Kidney (tissue), 14 donors: ENCODE results near the gene CKB. TPM values are rescaled to one million over a fixed set of nuclear protein-coding genes. Genes with fewer than 3 reads are reported as not detected.

ENCODE experiments used
- DNase-seq, 5 donors: peaks; one replicate each; pipeline ENCODE4 v3.0.0-alpha.2; 2013 to 2020
- FAIRE-seq: peaks from 2 replicates; lab custom pipeline; 2012; peaks lifted over from hg19 to GRCh38; lab: Jason Lieb, UNC
- H3K27ac ChIP-seq, 2 donors: one replicate each; pipeline ENCODE4 v1.7.0; 2013; ENCODE audit warnings: low read depth in 2 of 2, low read length in 2 of 2, inconsistent platforms in 1 of 2
- H3K27me3 ChIP-seq: one replicate; pipeline ENCODE4 v1.7.1; 2013; ENCODE audit warnings: low read length, inconsistent platforms; ENCODE audit not compliant: control insufficient read depth, insufficient read depth
- H3K36me3 ChIP-seq, 3 donors: one replicate each; pipeline versions ENCODE4 v1.7.0 to v1.7.1; 2013; ENCODE audit warnings: low read length in 3 of 3, control low read depth in 1 of 3, inconsistent platforms in 1 of 3; ENCODE audit not compliant: insufficient read depth in 3 of 3, control insufficient read depth in 2 of 3
- H3K4me1 ChIP-seq, 3 donors: one replicate each; pipeline versions ENCODE4 v1.7.0 to v1.7.1; 2013; ENCODE audit warnings: low read length in 3 of 3, inconsistent platforms in 1 of 3, low read depth in 1 of 3; ENCODE audit not compliant: control insufficient read depth in 2 of 3, insufficient read depth in 2 of 3
- H3K4me3 ChIP-seq, 3 donors: one replicate each; pipeline versions ENCODE4 v1.7.0 to v1.8.1; 2013; ENCODE audit warnings: low read length in 3 of 3, control low read depth in 1 of 3, inconsistent platforms in 1 of 3
- H3K9ac ChIP-seq, 3 donors: one replicate each; pipeline versions ENCODE4 v1.7.0 to v1.7.1; 2013; ENCODE audit warnings: low read length in 3 of 3, control low read depth in 1 of 3, inconsistent platforms in 1 of 3
- H3K9me3 ChIP-seq, 3 donors: one replicate each; pipeline versions ENCODE4 v1.7.0 to v1.7.1; 2013; ENCODE audit warnings: low read length in 3 of 3, control low read depth in 1 of 3, inconsistent platforms in 1 of 3; ENCODE audit not compliant: control insufficient read depth in 2 of 3, insufficient read depth in 1 of 3
- intact Hi-C: fragments of 100-400 bp; cut with DNase I; formaldehyde crosslinking; loops from one replicate; pipeline ENCODE4 v1.11.1; 2022
- polyA plus RNA-seq: library from polyadenylated mRNA; stranded (reverse); fragments of 350-450 nt; fragmentation: Illumina TruSeq; extraction: RNeasy Lipid Tissue Mini Kit (QIAGEN cat#74804); gene quantifications from one replicate; pipeline ENCODE4 v1.2.3, GENCODE V29; 2014; ENCODE audit warnings: low read depth, low replicate concordance; ENCODE audit not compliant: insufficient read depth
- total RNA-seq: library from RNA; stranded (reverse); fragmentation: NEBNext Ultra II Directional; extraction: Animal tissue kit (Norgen Biotek cat#: 25700); gene quantifications from one replicate; pipeline ENCODE4 v1.2.1, GENCODE V29; 2021
- TF ChIP-seq, protein P1 (sequence below): IDR thresholded peaks from 3 replicates; pipeline ENCODE4 v1.5.1; 2012; ENCODE audit warnings: mild to moderate bottlenecking, moderate library complexity, borderline replicate concordance; ENCODE audit not compliant: insufficient read depth; ENCODE audit errors: extremely low read depth
- donor health status: control.
- donor health status: control.
- donor health status: control.
- donor health status: control.
- donor health status: control.
- donor health status: DM: yes; HTN: yes; CAD: no.
- donor health status: Normal renal cell carcinoma (clear cell type).

The CKB gene
- total and polyA plus RNA-seq, 2 donors from 2014 or later = 539 to 916 TPM

DNA sequence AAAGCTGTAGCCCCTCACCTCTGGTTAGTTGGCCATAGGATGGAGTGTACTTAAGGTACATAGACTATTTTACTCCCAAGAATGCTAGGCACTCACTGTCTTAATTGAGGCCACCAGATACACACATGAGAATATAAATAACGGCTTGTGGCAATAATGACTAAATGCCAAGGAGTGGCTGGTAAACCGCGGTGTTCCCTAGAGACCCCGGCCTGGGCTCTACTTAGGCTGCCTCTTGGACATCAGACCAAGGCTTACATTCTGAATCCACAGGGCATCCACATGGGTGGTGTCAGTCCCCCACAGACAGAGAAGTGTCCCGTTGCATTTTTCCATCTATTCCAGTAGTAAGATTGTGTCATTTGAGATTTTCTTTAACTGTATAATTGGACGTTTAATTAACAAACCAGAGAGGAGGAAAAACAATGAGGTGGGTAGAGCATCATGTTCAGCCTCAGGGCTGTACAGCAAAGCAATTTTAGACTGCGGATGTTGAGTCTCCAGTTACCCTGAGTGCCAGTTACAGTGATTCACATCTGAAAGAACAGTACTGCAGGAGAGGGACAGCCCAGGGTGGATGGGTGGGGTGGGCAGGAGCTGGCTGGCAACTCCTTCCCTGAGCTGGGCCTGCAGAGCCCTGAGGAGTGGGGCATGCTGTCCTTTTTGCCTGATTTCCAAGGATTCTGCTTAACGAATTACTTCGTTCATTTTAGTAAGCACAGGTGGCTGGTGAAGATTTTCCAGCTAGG is 20.5 kb downstream of the CKB start:
- no peak overlapping the region for H3K27ac ChIP-seq
- H3K4me3 ChIP-seq = no peak overlapping the region
- peaks cover 0 to 46% (median 28%) of the 10 kb centered on the region in 3 donors for H3K36me3 ChIP-seq
- no peak overlapping the region for H3K9ac ChIP-seq
- H3K9me3 ChIP-seq = no peaks in the 10 kb centered on the region
- FAIRE-seq (no peak), DNase-seq (no peak)
- intact Hi-C loops = no loop called here
- H3K27me3 ChIP-seq = no peaks in the 10 kb centered on the region
- H3K4me1 ChIP-seq = peaks cover 0 to 7% (median 5%) of the 10 kb centered on the region in 3 donors
- TF ChIP-seq, protein P1, sequence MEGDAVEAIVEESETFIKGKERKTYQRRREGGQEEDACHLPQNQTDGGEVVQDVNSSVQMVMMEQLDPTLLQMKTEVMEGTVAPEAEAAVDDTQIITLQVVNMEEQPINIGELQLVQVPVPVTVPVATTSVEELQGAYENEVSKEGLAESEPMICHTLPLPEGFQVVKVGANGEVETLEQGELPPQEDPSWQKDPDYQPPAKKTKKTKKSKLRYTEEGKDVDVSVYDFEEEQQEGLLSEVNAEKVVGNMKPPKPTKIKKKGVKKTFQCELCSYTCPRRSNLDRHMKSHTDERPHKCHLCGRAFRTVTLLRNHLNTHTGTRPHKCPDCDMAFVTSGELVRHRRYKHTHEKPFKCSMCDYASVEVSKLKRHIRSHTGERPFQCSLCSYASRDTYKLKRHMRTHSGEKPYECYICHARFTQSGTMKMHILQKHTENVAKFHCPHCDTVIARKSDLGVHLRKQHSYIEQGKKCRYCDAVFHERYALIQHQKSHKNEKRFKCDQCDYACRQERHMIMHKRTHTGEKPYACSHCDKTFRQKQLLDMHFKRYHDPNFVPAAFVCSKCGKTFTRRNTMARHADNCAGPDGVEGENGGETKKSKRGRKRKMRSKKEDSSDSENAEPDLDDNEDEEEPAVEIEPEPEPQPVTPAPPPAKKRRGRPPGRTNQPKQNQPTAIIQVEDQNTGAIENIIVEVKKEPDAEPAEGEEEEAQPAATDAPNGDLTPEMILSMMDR = no peak

GRCh38 chr14:103501041-103501870 is 21.4 kb downstream of the CKB start:
- Histone ChIP-seq H3K4me1 (peaks cover 0 to 7% (median 5%) of the 10 kb centered on the region in 3 donors), H3K9me3 (no peaks in the 10 kb centered on the region), H3K27ac (no peak overlapping the region), H3K27me3 (no peaks in the 10 kb centered on the region), H3K36me3 (peaks cover 0 to 46% (median 28%) of the 10 kb centered on the region in 3 donors), H3K4me3 (no peak overlapping the region), H3K9ac (no peak overlapping the region)
- no peak for FAIRE-seq
- TF ChIP-seq, protein P1 = no peak
- DNase-seq = no peak
- intact Hi-C loops = no loop called here

DNA sequence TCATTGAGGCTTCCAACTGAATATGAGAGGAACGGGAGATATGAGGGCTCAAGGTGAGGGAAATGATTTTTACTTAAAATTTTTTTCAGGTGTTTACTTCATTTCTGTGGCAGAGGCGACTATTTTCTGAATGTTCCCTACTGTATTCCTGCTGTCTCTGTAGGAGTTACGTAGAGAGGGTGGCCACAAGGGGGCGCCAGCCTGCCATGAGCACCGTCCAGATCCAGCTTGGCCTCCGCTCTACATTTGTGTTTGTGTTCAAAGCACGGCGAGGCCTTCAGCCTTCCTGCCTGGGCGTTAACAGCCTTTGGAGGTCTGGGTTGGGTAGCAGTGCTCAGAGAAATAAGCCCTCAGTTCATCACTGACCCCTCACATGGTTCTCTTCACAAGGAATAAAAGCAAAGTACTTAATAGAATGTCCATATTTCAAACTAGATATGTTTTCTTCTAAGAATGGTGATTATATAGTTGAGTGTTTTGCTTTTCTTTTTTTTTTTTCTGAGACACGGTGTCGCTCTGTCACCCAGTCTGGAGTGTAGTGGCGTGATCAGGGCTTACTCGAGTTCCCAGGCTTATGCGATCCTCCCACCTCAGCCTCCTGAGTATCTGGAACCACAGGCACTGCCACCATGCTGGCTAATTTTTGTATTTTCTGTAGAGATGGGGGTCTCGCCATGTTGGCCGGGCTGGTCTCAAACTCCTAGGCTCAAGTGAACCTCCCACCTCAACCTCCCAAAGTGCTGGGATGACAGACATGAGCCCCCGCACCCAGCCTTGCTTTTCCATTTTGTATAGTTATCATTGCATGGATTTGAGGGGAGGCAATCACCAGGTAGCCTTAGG is 22.3 kb downstream of the CKB start:
- peak overlapping the region in 1 of 2 donors; percentile 20 for H3K27ac ChIP-seq
- peak; percentile 87 to 94 (median 91) for DNase-seq
- TF ChIP-seq, protein P1 = peak; percentile 93
- H3K4me3 ChIP-seq = no peak overlapping the region
- H3K9ac ChIP-seq = peak overlapping the region in 1 of 3 donors; percentile 36
- peaks cover 0 to 7% (median 5%) of the 10 kb centered on the region in 3 donors for H3K4me1 ChIP-seq
- no peaks in the 10 kb centered on the region for H3K27me3 ChIP-seq
- intact Hi-C loops = no loop called here
- H3K36me3 ChIP-seq = peaks cover 0 to 46% (median 32%) of the 10 kb centered on the region in 3 donors
- FAIRE-seq = no peak
- no peaks in the 10 kb centered on the region for H3K9me3 ChIP-seq
